GM12873 (cell line): ENCODE data around the gene PLBD2.

ENCODE experiments used
- CTCF ChIP-seq: IDR thresholded peaks from 2 replicates; pipeline ENCODE4 v1.5.1; 2012; ENCODE audit warnings: low read depth, mild to moderate bottlenecking, moderate library complexity, low read length, control low read depth; ENCODE audit not compliant: insufficient read depth; ENCODE audit errors: missing control alignments

Gene PLBD2

DNA sequence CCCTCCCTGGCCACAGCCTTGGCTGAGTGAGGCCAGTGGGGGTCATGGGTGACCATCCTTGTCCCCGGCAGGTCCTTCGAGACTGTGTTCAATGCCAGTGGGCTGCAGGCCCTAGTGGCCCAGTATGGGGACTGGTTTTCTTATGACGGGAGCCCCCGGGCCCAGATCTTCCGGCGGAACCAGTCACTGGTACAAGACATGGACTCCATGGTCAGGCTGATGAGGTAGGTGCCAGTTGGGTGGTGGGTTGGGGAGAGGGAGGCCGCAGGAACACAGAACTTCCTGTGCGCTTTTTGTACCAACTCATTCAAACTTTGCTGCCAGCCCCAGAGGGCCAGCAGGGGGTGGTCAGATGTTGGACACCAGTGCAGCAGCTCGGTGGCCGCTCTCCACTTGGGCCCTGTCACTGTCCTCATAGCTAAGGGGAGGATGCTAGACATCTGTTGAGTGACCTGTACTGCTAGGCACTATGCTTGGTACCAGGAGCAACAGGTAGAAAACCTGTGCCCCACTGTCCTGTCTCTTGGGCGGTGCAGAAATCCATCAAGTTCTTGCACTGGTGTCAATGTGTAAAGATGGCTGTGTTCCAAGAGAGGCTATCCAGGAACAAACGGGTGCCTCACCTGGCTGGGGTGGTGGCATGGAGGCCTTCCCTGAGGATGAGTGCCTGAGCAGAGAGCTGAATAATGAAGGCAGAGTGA is 28.6 kb downstream of the PLBD2 start:
- TF ChIP-seq CTCF = no peak

DNA sequence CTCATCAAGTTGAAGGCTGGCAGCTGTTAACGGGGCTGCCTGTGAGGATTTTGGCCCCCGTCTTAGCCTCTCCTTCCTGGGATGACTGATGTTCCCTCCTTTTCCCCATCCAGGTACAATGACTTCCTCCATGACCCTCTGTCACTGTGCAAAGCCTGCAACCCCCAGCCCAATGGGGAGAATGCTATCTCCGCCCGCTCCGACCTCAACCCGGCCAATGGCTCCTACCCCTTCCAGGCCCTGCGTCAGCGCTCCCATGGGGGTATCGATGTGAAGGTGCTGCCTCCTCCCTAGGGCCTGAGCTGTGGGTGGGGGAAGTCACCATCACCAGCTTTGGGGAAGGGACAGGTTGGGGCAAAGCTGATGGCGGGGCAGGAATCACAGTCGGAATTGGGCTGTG is 29.2 kb downstream of the PLBD2 start:
- TF ChIP-seq CTCF = no peak

- no peak for TF ChIP-seq CTCF
These were observed 30.0 kb downstream of the PLBD2 start for GRCh38 chr12:113388351-113388750.

GRCh38 chr12:113390064-113391043 is 32.0 kb downstream of the PLBD2 start:
- no peak for TF ChIP-seq CTCF

DNA sequence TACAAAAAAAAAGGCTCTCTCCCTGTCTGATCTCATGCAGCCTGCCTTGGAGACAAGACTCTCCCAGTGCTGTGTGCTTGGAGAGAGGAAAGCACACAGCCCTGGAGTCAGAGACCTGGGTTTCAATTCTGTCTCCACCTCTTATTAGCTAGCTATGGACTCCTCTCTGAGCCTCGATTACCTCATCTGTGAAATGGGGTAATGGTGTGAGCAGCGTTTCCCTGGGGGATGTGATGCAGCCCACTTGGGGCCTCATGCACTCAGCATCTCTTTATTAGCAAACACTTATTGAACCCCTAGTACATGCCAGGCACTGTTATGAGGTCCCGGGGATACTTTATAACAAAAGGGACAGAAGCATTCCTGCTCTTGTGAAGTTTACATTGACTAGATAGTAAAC is 32.8 kb downstream of the PLBD2 start:
- TF ChIP-seq CTCF = no peak

- TF ChIP-seq CTCF = no peak
These were observed 33.4 kb downstream of the PLBD2 start for GRCh38 chr12:113391650-113392337.

- no peak for TF ChIP-seq CTCF
These were observed 34.1 kb downstream of the PLBD2 start for GRCh38 chr12:113392520-113392919.
